Daoy (cell line): ENCODE results near the gene MAOA. TPM values are rescaled to one million over a fixed set of nuclear protein-coding genes. Genes with fewer than 3 reads are reported as not detected.
"Not testable (repeated sequence)": the region's sequence is repeated elsewhere in the genome, so short reads cannot be mapped to it uniquely, and the experiment has no call there.

Experiments
- DNase-seq: peaks from one replicate; pipeline ENCODE4 v3.0.0-alpha.2; 2015; ENCODE audit warnings: low read depth
- total RNA-seq: library from RNA; depleted of rRNA; stranded (reverse); fragments of >200 nt; shearing (Covaris generic); gene quantifications from 2 replicates; pipeline ENCODE4 v1.2.3, GENCODE V29; 2014; rRNA removed

Gene MAOA
- 1.9 and 10.9 TPM in 2 replicates for total RNA-seq

GRCh38 chrX:43656005-43656494, at the start of gene MAOA:
TSS of gene MAOA (plus strand) at chrX:43656299. CDS start at chrX:43656342, 43 bp downstream.
- peak; percentile 9 for DNase-seq

- no peak for DNase-seq
Observed at GRCh38 chrX:43612400-43612799, 43.7 kb upstream of the MAOA start.

DNA sequence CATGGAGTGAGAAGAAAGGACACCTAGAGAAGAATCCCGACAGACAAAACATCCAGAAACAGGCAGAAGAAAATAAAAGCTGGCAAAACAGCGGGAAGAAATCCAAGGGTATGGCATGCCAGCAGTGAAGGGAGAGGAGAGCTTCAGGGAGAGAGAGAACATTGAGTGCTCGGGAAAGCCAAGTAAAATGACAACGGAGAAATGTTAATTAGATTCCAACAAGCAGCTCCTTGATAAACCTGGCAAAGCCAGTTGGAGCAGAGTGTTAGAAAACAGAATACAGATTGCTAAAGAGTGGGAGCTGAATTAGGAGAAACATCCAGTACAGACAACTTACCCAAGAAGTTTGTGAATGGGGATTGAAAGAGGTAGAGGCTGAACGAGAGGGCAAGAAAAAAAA, 40.4 kb upstream of the MAOA start:
- DNase-seq = no peak

DNA sequence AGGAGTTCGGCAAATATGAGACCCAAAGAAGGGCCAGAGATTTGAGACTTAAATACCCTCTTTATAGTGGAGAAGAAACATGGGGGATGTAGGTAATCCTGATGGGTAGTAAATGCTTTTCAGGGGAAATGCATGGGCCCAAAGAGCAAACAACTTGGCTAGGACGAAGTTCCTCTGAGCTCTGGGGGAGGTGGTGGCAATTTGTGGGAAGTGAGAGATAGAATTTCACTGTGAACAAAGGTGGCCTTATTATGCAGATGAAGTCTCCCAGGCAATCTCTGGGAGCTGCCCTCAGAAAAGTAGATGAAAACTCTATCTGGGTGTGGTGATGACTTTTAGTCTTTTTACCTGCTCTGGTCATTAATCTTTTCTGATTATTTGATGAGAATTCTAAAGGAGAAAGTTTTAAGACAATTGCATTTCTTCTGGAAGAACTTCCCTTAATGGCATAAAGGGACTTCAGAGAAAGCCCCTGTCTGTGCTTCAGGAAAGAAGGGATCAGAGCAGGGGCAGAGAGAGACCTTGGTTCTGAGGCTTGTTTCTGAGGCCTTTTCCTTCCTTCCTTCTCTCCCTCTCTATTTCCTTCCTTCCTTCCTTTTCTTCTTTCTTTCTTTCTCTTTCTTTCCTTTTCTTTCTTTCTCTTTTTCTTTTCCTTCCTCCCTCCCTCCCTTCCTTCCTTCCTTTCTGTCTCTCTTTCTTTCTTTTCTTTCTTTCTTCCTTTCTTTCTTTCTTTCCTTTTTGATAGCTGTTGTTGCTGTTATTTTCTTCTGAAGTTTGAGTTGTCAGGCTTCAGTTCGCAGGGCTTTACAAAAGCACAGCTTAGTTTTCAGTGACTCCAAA, 37.5 kb upstream of the MAOA start:
- DNase-seq = peak; percentile 3

DNA sequence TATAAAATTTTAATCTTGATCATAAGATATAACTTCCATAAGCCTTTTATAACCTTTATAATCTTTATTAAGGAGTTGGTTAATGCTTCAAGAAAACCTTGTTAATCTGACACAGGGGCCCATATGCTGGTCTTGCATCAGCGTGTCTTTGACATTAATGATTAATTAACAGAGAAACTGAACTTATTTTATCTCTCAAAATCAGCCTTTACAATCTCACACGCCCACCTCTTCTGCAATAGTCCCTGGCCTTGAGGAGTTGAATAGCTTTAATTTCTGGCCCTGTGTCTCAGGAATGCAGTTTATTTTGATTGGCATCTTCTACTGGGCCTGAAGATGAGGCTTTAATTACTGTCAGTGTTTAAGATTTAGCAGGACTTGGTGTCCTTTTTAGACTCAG, 36.2 kb upstream of the MAOA start:
- DNase-seq = not testable (repeated sequence)

GRCh38 chrX:43627147-43627546, 29.0 kb upstream of the MAOA start:
- DNase-seq = no peak

GRCh38 chrX:43627669-43628068, 28.4 kb upstream of the MAOA start:
- DNase-seq = no peak

DNA sequence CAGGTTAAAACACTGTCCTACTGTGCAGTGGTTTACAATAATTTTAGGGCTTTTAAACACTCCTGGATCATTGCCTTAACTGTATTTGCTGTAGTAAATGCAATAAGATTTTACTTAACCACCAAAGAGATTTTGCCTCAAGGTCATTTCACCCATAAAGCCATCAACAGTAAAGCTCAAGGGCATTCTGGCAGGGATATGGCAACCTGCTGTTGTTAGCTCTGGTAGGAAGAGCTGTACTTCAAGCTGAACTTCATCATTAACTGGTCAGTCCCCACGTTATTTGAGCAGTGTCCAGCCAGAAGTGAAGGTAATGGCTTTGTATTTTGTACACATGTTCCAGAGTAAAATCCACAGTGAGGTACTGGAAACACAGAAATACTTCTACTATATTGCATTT, 26.9 kb upstream of the MAOA start:
- DNase-seq = no peak

- DNase-seq = no peak
Observed at GRCh38 chrX:43631841-43632240, 24.3 kb upstream of the MAOA start.

DNA sequence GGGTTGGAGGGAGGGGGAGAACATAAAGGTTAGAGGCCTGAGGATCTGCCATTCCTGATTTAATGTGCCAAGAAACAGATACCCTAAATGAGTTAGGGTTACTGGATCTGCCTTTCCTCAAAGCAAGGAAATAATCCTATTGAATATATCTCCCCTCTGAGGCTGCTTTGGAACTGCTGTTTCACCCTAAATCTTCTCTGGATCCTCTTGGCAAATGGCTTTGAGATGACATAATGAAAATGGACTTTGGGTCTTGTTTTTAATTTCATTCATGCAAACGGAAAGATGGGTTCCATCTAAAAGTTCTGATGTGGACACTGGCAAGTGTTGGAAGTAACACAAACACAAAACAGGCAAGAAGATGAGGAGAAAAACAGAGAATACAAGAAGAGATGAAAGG, 23.0 kb upstream of the MAOA start:
- DNase-seq = no peak

DNA sequence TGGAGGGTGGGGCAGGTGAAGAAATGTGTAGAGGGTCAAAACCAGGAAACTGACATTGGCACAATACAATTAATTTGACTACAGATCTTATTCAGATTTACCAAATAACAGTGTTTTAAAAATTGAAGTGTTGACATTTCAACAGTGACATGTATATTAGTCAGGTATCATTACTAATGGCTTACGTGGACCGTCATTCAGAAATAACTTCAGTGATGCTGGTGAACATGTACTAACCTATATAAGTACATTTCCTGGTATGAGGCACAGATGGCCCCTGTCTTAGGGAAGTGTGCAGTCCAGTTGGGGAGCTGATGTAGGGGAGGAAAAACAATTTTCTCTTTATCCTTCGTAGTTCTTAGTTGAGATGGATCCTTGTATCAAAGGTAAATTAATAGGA, 22.3 kb upstream of the MAOA start:
- no peak for DNase-seq

- DNase-seq = no peak
Observed at GRCh38 chrX:43640482-43640881, 15.6 kb upstream of the MAOA start.

GRCh38 chrX:43641691-43642090, 14.4 kb upstream of the MAOA start:
- no peak for DNase-seq

- no peak for DNase-seq
Observed at GRCh38 chrX:43643201-43643600, 12.9 kb upstream of the MAOA start.

DNA sequence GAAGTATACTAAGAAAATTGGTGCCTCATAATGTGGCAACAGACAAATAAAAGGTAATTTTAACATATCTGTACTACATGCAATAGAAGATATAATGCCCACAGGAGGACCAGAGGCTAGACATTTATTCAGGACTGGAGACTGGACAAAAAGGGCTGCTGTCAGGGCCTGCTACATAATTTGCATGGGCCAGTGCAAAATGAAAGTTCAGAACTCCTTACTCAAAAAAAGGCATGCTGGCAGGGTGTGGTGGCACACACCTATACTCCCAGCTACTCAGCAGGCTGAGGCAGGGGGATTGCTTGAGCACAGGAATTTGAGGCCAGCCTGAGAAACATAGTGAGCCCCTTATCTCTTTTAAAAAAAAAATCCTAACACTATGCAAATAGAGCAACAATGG, 12.4 kb upstream of the MAOA start:
- DNase-seq = no peak

DNA sequence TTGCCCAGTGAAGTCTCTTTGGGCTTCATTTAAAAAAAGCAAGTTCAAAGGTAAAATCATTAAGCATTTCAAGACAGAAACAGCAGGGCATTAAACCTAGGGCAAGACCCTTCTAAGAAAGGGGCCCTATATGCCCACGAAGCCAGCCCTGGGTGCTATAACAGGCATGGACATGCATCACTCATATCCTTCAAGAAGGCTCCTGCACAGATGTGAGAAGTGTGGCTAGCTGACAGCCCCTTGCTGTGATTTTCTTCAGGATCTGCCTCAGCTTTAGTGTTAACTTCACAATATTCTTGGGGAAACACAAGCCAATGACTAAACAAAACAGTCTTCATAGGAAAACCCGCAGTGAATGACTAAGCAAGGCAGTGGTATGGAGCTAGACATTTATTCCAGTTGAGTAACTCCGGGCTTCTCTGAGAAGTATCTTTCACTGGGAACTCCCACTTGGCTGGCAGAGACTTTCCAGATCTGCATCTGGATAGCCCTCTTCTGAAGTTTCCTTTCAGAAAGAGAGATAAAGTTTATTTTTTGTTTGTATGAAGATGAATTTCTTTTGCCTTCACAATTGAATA, 11.9 kb upstream of the MAOA start:
- DNase-seq = peak; percentile 62

DNA sequence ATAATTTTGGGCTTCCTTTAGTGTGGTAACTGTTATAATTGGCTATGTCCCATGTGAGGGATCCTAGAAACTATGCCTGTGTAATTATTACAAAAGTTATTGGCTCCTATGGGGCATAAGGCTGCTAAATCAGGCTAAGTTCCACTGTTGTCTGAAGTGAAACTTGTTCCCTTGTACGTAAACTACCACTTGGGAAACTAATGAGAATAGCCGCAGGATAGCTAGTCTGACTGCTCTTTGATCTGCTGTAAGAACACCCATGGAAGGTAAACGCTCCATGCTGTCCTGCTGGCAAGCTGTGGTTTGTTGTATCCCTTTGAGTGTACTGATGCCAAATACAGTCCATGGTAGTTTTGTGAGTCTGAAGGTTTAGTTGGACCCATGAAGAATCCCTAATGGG, 9.3 kb upstream of the MAOA start:
- DNase-seq = no peak

- DNase-seq = peak; percentile 90
Observed at GRCh38 chrX:43654431-43655150, 1.5 kb upstream of the MAOA start.

DNA sequence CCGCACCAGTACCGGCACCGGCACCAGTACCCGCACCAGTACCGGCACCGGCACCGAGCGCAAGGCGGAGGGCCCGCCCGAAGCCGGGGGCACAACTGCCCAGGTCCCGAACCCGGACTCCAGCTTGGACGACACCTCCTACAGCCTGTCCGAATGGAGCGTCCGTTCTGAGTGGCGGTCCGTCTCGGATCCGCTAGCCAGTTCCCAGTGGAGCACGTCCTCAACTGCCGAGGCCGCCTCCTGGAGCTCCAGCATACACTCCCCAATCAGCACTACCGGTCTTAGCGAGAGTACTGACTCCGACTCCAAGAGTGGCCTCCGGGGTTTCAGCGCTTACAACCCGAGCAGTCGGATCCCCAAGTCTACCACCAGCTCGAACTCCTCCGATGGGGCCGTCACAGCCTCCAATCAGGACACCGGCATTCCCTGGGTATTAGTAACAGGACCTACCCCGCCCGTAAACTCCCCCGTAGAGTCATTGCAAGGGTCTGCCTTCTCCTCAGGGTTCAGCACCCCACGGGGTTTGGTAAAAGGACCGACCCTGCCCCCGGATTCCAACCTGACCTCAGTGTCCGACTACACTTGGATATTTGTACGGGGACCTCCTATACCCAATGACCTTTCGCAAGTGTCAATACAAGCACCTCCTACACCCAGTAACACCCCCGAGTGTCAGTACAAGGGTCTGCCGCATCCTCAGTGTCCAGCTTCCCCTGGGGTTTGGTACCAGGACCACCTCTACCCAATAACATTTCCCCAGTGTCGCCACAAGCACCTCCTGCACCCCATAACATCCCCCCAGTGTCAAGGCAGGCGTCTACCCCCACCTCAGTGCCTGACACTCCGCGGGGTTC, 721 bp upstream of the MAOA start:
- DNase-seq = peak; percentile 39

GRCh38 chrX:43657671-43658070, 1.6 kb downstream of the MAOA start:
- no peak for DNase-seq

DNA sequence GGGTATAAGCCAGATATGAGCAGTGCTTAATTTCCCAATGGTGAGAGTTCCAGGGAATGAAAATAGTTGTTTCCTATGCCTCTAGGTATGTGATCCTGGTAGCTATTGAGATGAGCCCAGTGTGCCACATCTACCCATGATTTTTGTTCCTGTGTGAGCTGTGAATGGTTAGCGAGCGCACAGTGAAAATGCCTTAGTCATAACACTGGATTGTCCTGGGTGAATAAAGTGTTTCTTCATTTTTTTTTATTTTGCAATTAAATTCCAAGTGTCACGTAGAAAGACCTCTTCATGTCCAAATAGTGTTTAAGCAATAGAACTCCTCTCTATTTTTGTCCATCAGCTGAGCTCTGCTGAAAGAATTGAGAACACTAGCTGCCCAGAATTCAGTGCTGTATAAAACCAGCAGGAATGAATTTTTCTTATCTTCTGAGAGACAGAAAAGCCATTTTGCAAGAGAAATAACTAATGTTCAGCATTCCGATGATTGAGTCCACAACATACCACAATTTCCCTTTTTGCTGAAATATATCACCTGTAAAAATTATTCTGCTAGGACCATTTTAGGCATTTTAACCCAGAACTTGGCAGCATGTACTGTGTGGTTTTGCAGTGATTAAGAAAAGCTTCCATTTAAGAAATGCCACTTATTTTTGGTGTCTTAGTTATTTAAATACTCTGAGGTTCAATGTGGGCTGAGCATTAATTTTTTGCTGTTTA, 5.6 kb downstream of the MAOA start:
- DNase-seq = no peak
